Endothelial cell of umbilical vein (primary cell): ENCODE measurements around the gene CALCOCO1. TPM values are rescaled to one million over a fixed set of nuclear protein-coding genes. Genes with fewer than 3 reads are reported as not detected.
A peak's percentile ranks its signal among the peaks of the same experiment; 100 is the strongest.

ENCODE experiments used
- BruUV-seq: library from RNA; stranded (reverse); fragments of 400-500 nt; replicated peaks from 2 replicates; lab custom pipeline; 2021; lab: Mats Ljungman, UMichigan
- CTCF ChIA-PET: fragments of 300-600, 350-600 bp; sonication (Branson Sonifier 250); formaldehyde crosslinking; loops from one replicate; lab custom pipeline; 2021; ENCODE audit warnings: antibody characterized with exemption, inconsistent platforms; lab: Charles Lee
- POLR2A ChIA-PET: fragments of 300-600, 350-600 bp; sonication (Branson Sonifier 250); formaldehyde crosslinking; loops from one replicate; lab custom pipeline; 2021; ENCODE audit warnings: antibody characterized with exemption, inconsistent platforms; lab: Charles Lee
- DNase-seq: peaks from one replicate; pipeline ENCODE4 v3.0.0-alpha.2; 2011; ENCODE audit warnings: low read depth, low spot score
- FAIRE-seq: peaks from 2 replicates; lab custom pipeline; 2011; peaks lifted over from hg19 to GRCh38; lab: Jason Lieb, UNC
- H2AFZ ChIP-seq: 2 replicates; pipeline ENCODE4 v1.6.0; 2012; ENCODE audit warnings: low read depth, low read length, control low read depth, inconsistent platforms
- H3K27ac ChIP-seq: 2 replicates; pipeline ENCODE4 v1.5.1; 2011; ENCODE audit warnings: low read depth, mild to moderate bottlenecking, control low read depth, low read length, moderate library complexity; ENCODE audit not compliant: insufficient read depth
- H3K27me3 ChIP-seq, 2 experiments: 2 replicates each; pipeline versions ENCODE4 v1.6.0 to v1.6.1; 2011; ENCODE audit warnings: low read length in 2 of 2, mixed read lengths in 1 of 2; ENCODE audit not compliant: control insufficient read depth in 2 of 2, insufficient read depth in 2 of 2
- H3K36me3 ChIP-seq, 2 experiments: 2 replicates in 1 of 2; 3 replicates in 1 of 2; pipeline ENCODE4 v1.5.1; 2011; ENCODE audit warnings: low read length in 2 of 2, mild to moderate bottlenecking in 1 of 2, moderate library complexity in 1 of 2; ENCODE audit not compliant: control insufficient read depth in 2 of 2, insufficient read depth in 2 of 2; ENCODE audit errors: extremely low read depth in 1 of 2
- H3K4me1 ChIP-seq: 3 replicates; pipeline ENCODE4 v1.5.1; 2011; ENCODE audit warnings: mild to moderate bottlenecking, low read length; ENCODE audit not compliant: control insufficient read depth, insufficient read depth; ENCODE audit errors: extremely low read depth
- H3K4me2 ChIP-seq: 2 replicates; pipeline ENCODE4 v1.6.1; 2011; ENCODE audit warnings: low read length, control low read depth, mixed read lengths; ENCODE audit not compliant: insufficient read depth
- H3K4me3 ChIP-seq, 3 experiments: fragments of 200-600 bp in 1 of 3; sonication (generic), shearing (Covaris generic) in 1 of 3; replicated peaks in 1 of 3; 2 replicates each; pipeline ENCODE4 v1.5.1; 2011 to 2016; ENCODE audit warnings: control low read depth in 3 of 3, low read length in 3 of 3, mild to moderate bottlenecking in 2 of 3, inconsistent platforms in 1 of 3, low read depth in 1 of 3, moderate library complexity in 1 of 3; ENCODE audit not compliant: insufficient read depth in 1 of 3
- H3K79me2 ChIP-seq: 2 replicates; pipeline ENCODE4 v1.6.0; 2012; ENCODE audit warnings: low read length, inconsistent platforms; ENCODE audit not compliant: control insufficient read depth, insufficient read depth
- H3K9ac ChIP-seq: replicated peaks from 2 replicates; pipeline ENCODE3; 2011; ENCODE audit warnings: low read length, control low read depth; ENCODE audit not compliant: insufficient read depth; ENCODE audit errors: extremely low read depth
- H3K9me1 ChIP-seq: replicated peaks from 3 replicates; pipeline ENCODE4 v1.6.0; 2011; ENCODE audit warnings: mild to moderate bottlenecking, low read length; ENCODE audit not compliant: control insufficient read depth, insufficient read depth; ENCODE audit errors: extremely low read depth
- H3K9me3 ChIP-seq: replicated peaks from 2 replicates; pipeline ENCODE4 v1.5.1; 2012; ENCODE audit warnings: low read length, inconsistent platforms; ENCODE audit not compliant: control insufficient read depth, insufficient read depth
- H4K20me1 ChIP-seq: replicated peaks from 2 replicates; pipeline ENCODE3; 2011; ENCODE audit warnings: mild to moderate bottlenecking, low read length; ENCODE audit not compliant: control insufficient read depth, insufficient read depth; ENCODE audit errors: extremely low read depth
- EZH2 ChIP-seq: IDR thresholded peaks from 2 replicates; pipeline ENCODE4 v1.6.1; 2012; ENCODE audit warnings: borderline replicate concordance, low read depth, mild to moderate bottlenecking, moderate library complexity, low read length, inconsistent platforms; ENCODE audit not compliant: severe bottlenecking
- FOS ChIP-seq: IDR thresholded peaks from 2 replicates; pipeline ENCODE4 v1.6.1; 2011; ENCODE audit warnings: mild to moderate bottlenecking, low read length, moderate library complexity, borderline replicate concordance; ENCODE audit not compliant: insufficient read depth
- GATA2 ChIP-seq: IDR thresholded peaks from 2 replicates; pipeline ENCODE4 v1.7.0; 2011; ENCODE audit warnings: low read depth, mild to moderate bottlenecking, moderate library complexity, mixed read lengths, low read length; ENCODE audit not compliant: insufficient read length, insufficient read depth
- JUN ChIP-seq: IDR thresholded peaks from 2 replicates; pipeline ENCODE4 v1.6.1; 2011; ENCODE audit warnings: borderline replicate concordance, low read depth; ENCODE audit not compliant: insufficient read length, insufficient read depth
- MYC ChIP-seq: IDR thresholded peaks from one replicate; pipeline ENCODE4 v1.6.1; 2011; ENCODE audit warnings: mild to moderate bottlenecking, low read depth, low read length
- POLR2A ChIP-seq: IDR thresholded peaks from 2 replicates; pipeline ENCODE4 v1.6.1; 2012; ENCODE audit warnings: low read depth, mild to moderate bottlenecking, control low read depth, low read length
- POLR2AphosphoS5 ChIP-seq: IDR thresholded peaks from 2 replicates; pipeline ENCODE4 v1.6.1; 2012; ENCODE audit warnings: low read depth, mild to moderate bottlenecking, control low read depth, low read length, moderate library complexity; ENCODE audit not compliant: insufficient read depth
- dilution Hi-C: fragments of 300-500 bp; cut with MboI; formaldehyde crosslinking; loops from one replicate; pipeline ENCODE4 v1.15.0; 2019; ENCODE audit warnings: low sequenced_read_pairs; ENCODE audit not compliant: extremely low pct_ligation_motif_present
- intact Hi-C: fragments of 100-400 bp; cut with micrococcal nuclease; formaldehyde crosslinking; loops from one replicate; pipeline ENCODE4 v1.10.0; 2022
- polyA plus RNA-seq, 4 experiments: library from polyadenylated mRNA; depleted of rRNA in 3 of 4; stranded (reverse) in 3 of 4; unstranded in 1 of 4; fragments of >200 nt; gene quantifications; 2 replicates each; pipeline versions ENCODE4 v1.2.1 to v1.2.3, GENCODE V29; 2011 to 2012; ENCODE audit warnings: missing spikeins in 1 of 4
- total RNA-seq: library from RNA; stranded (reverse); gene quantifications from 2 replicates; pipeline ENCODE4 v1.2.3, GENCODE V29; 2021
- TF ChIP-seq, protein P1 (sequence below): IDR thresholded peaks from 2 replicates; pipeline ENCODE4 v1.6.1; 2011; ENCODE audit not compliant: insufficient read depth, insufficient read length
- TF ChIP-seq, protein P2 (sequence below), 2 donors: IDR thresholded peaks; 1 replicate in 1 of 2; 2 replicates in 1 of 2; pipeline ENCODE4 v1.5.1; 2011; ENCODE audit warnings: low read length in 2 of 2, mild to moderate bottlenecking in 2 of 2, moderate library complexity in 2 of 2, control low read depth in 1 of 2, inconsistent platforms in 1 of 2, low read depth in 1 of 2; ENCODE audit not compliant: insufficient read depth in 1 of 2; ENCODE audit errors: extremely low read depth in 1 of 2

Gene CALCOCO1
- total and polyA plus RNA-seq, 2 donors (not counting 3 experiments of a cell fraction or from before 2014, with no cell fraction given) = 70.9 to 135 TPM

DNA sequence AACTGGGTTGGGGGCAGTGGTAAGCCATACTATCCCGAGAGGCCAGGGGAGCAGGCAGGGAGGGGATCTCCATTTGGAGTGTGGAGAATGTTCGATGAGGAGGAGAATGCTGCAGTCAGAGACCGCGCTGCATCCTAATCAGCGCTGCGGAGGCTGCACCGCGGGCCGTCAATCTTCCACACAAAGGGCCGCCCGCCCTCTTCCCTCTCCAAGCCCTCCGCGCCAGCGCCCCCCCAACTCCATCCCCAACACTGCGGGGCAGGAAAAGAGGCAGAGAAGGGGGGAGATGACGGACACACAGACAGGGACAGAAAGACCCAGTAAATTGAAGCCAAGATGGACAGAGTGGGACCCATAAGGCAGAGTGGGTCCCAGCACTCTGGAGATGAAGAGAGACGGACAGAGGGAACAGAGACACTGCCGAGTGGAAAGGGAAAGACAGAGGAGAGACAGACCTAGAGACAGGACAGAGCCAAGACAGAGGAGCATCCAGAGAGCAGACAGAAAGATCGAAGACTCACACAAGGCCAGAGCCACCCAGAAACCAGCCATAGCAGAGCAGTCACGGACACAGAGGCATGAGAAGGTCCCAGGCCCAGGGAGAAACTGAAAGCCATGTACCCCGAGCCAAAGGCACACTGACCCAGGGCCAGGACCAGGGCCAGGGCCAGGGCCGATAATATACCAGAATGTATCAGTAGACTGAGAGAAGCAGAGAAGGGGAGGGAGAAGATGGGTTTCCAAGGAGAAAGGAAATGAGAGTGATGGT, 21.0 kb upstream of the CALCOCO1 start:
- FAIRE-seq (no peak), DNase-seq (no peak)
- peak; percentile 47 for TF ChIP-seq EZH2
- TF ChIP-seq, protein P1, sequence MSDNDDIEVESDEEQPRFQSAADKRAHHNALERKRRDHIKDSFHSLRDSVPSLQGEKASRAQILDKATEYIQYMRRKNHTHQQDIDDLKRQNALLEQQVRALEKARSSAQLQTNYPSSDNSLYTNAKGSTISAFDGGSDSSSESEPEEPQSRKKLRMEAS = no peak
- Histone ChIP-seq H3K4me3 (no peak overlapping the region), H2AFZ (no peak overlapping the region), H4K20me1 (no peaks in the 10 kb centered on the region), H3K79me2 (no peaks in the 10 kb centered on the region), H3K36me3 (no peaks in the 10 kb centered on the region), H3K9me1 (no peaks in the 10 kb centered on the region), H3K9me3 (no peaks in the 10 kb centered on the region), H3K9ac (no peak overlapping the region), H3K4me1 (no peaks in the 10 kb centered on the region), H3K4me2 (no peak overlapping the region), H3K27me3 (peaks cover 68 to 93% of the 10 kb centered on the region in 2 experiments), H3K27ac (no peak overlapping the region)
- intact Hi-C loops (loop anchor here (5.0 kb wide), 1 partner anchor 151 kb away; no protein-coding TSS in a partner anchor), dilution Hi-C loops (no loop called here)
- BruUV-seq = no TSS peak
- POLR2A ChIA-PET = no interaction called here
- CTCF ChIA-PET = interaction anchor here (1.0 to 10.2 kb wide), 5 partner anchors 8 to 47 kb away, joined by 3 to 719 read pairs (median 69); partner anchors contain the start of gene CALCOCO1

- dilution Hi-C loops = no loop called here
- FAIRE-seq = no peak
These were observed 19.8 kb upstream of the CALCOCO1 start for GRCh38 chr12:53747095-53747494.

More at GRCh38 chr12:53747095-53747494, 19.8 kb upstream of the CALCOCO1 start:
- Histone ChIP-seq H3K9ac (no peak overlapping the region), H3K79me2 (no peaks in the 10 kb centered on the region), H3K4me1 (no peaks in the 10 kb centered on the region), H2AFZ (no peak overlapping the region), H3K27me3 (peaks cover 65 to 91% of the 10 kb centered on the region in 2 experiments), H3K4me3 (no peak overlapping the region), H3K9me3 (no peaks in the 10 kb centered on the region), H4K20me1 (no peaks in the 10 kb centered on the region), H3K4me2 (no peak overlapping the region), H3K36me3 (no peaks in the 10 kb centered on the region), H3K27ac (no peak overlapping the region), H3K9me1 (no peaks in the 10 kb centered on the region)
- DNase-seq = no peak
- intact Hi-C loops = loop anchor here (2.0 to 5.0 kb wide), 2 partner anchors 20 to 150 kb away; partner anchors contain the start of gene CALCOCO1
- CTCF ChIA-PET = interaction anchor here (1.0 to 10.2 kb wide), 16 partner anchors 9 to 444 kb away, joined by 3 to 719 read pairs (median 8); partner anchors contain the start of genes ATF7, ATP5MC2 and CALCOCO1
- POLR2A ChIA-PET = no interaction called here
- no TSS peak for BruUV-seq
- TF ChIP-seq EZH2 = no peak
- TF ChIP-seq MYC = no peak
- no peak for TF ChIP-seq FOS
- no peak for TF ChIP-seq GATA2
- no peak for TF ChIP-seq POLR2A
- TF ChIP-seq, protein P1 = no peak
- no peak for TF ChIP-seq POLR2AphosphoS5
- no peak for TF ChIP-seq JUN
- TF ChIP-seq, protein P2, sequence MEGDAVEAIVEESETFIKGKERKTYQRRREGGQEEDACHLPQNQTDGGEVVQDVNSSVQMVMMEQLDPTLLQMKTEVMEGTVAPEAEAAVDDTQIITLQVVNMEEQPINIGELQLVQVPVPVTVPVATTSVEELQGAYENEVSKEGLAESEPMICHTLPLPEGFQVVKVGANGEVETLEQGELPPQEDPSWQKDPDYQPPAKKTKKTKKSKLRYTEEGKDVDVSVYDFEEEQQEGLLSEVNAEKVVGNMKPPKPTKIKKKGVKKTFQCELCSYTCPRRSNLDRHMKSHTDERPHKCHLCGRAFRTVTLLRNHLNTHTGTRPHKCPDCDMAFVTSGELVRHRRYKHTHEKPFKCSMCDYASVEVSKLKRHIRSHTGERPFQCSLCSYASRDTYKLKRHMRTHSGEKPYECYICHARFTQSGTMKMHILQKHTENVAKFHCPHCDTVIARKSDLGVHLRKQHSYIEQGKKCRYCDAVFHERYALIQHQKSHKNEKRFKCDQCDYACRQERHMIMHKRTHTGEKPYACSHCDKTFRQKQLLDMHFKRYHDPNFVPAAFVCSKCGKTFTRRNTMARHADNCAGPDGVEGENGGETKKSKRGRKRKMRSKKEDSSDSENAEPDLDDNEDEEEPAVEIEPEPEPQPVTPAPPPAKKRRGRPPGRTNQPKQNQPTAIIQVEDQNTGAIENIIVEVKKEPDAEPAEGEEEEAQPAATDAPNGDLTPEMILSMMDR (IDR thresholded peaks at IDR 0.05; ENCODE audit: extremely low read depth in 1 of 2, insufficient read depth in 1 of 2, low read depth in 1 of 2, low read length in 2 of 2) = no peak
